Loucy (cell line): ENCODE results near the gene PDE8B.

Experiments
- CTCF ChIP-seq: fragments of 200-600 bp; sonication (generic); conservative IDR thresholded peaks from 2 replicates; pipeline ENCODE4 v1.5.1; 2014; ENCODE audit warnings: mild to moderate bottlenecking, antibody characterized with exemption, low read length
- EZH2phosphoT487 ChIP-seq: fragments of 200-600 bp; IDR thresholded peaks from 2 replicates; pipeline ENCODE4 v1.6.1; 2018; ENCODE audit warnings: antibody characterized with exemption, mild to moderate bottlenecking, moderate library complexity, borderline replicate concordance

GRCh38 chr5:77168879-77169244 is 41.6 kb upstream of the PDE8B start:
- no peak for TF ChIP-seq CTCF
- TF ChIP-seq EZH2phosphoT487 = no peak
